G401 (cell line): ENCODE measurements around the gene AOPEP. TPM values are rescaled to one million over a fixed set of nuclear protein-coding genes. Genes with fewer than 3 reads are reported as not detected.

Experiments
- DNase-seq: peaks from one replicate; pipeline ENCODE4 v3.0.0-alpha.2; 2015; ENCODE audit warnings: low spot score
- in situ Hi-C: cut with HindIII; loops from 2 replicates; pipeline ENCODE4 v1.10.0; 2016; ENCODE audit warnings: low sequenced_read_pairs, mixed read lengths
- total RNA-seq: library from RNA; depleted of rRNA; stranded (reverse); fragments of >200 nt; shearing (Covaris generic); gene quantifications from 2 replicates; pipeline ENCODE4 v1.2.3, GENCODE V29; 2014; rRNA removed

The AOPEP gene
- total RNA-seq, 1 experiment from 2014 or later, result 23.8 TPM

GRCh38 chr9:95133325-95133705 is 406.8 kb downstream of the AOPEP start:
- no peak for DNase-seq
- in situ Hi-C loops, result no loop called here

DNA sequence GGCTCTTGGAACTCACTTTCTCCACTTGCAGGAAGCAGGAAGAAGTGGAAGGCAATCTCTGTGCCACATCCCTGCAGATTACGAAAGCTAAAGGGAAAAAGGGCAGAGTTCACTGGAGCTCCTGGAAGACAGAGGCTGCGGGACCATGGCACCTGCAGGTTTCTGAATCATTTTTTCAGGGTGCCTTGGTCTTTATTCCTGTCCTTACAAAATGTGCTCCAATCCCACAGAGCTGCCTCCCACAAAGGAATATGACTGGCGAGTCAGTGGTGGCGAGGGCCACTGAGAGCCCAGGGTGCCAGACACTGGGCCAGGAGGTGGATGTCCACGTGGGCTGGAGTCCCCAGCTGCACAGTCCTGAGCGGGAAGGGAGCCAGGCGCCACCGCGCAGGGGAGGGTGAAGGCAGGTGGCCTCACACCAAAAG is 408.0 kb downstream of the AOPEP start:
- in situ Hi-C loops, result no loop called here
- DNase-seq, result no peak

DNA sequence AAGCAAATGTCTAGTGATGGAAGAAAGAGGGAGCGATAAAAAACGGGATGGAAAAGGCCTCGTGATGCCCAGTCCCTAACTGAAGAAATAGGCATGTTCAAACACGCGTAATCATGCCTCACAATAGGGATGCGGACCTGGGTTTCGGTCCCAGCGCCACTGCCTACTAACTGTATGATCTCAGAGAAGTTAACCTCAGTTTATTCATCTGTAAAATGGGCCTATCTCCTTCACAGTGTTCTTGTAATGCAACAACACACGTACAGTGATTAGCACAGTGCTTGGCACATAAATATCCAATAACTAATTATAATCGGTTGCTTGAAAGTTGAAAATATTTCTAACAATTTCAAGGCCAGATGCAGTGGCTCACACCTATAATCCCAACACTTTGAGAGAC is 409.3 kb downstream of the AOPEP start:
- in situ Hi-C loops, result no loop called here
- DNase-seq, result no peak

Other genes with a start within 250 kb of the AOPEP start
- 11.6 and 19.3 TPM in 2 replicates for gene PCAT7, start 171.6 kb upstream of the AOPEP start, total RNA-seq
- gene FBP2, start 132.9 kb upstream of the AOPEP start, total RNA-seq, result 0.14 TPM in 1 of 2 replicates, not detected in the other
- 0.49 and 1.3 TPM in 2 replicates for gene FBP1, start 87.2 kb upstream of the AOPEP start, total RNA-seq